ENCODE measurements around the gene GALNT2. TPM values are rescaled to one million over a fixed set of nuclear protein-coding genes. Genes with fewer than 3 reads are reported as not detected.
A peak's percentile ranks its signal among the peaks of the same experiment; 100 is the strongest.

GALNT2 gene
- total and polyA plus RNA-seq, 9 of the 15 experiments (the other 6 are each of a cell fraction or from before 2014, with no cell fraction given): 1.6 to 106 (median 51.9) TPM

DNA sequence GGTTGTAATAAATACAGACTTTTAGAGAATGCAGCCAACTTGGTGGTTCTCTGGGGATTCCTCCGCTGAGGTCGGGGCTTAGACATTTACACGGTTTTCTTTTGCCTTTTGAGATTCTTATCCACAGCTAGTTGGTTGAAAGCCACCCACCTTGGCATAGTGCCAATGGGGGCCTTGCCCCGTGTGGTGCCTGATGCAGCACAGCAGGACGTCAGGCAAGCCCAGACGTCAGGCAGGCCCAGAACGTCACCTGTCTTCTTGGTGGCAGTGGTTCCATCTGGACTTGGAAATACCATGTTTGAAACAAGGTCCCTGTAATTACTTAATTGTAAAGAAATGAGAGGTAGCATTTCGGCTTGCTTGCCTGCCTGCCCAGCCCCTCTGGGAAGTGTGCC, 78.5 kb downstream of the GALNT2 start (continued):
- TF ChIP-seq, protein P1, sequence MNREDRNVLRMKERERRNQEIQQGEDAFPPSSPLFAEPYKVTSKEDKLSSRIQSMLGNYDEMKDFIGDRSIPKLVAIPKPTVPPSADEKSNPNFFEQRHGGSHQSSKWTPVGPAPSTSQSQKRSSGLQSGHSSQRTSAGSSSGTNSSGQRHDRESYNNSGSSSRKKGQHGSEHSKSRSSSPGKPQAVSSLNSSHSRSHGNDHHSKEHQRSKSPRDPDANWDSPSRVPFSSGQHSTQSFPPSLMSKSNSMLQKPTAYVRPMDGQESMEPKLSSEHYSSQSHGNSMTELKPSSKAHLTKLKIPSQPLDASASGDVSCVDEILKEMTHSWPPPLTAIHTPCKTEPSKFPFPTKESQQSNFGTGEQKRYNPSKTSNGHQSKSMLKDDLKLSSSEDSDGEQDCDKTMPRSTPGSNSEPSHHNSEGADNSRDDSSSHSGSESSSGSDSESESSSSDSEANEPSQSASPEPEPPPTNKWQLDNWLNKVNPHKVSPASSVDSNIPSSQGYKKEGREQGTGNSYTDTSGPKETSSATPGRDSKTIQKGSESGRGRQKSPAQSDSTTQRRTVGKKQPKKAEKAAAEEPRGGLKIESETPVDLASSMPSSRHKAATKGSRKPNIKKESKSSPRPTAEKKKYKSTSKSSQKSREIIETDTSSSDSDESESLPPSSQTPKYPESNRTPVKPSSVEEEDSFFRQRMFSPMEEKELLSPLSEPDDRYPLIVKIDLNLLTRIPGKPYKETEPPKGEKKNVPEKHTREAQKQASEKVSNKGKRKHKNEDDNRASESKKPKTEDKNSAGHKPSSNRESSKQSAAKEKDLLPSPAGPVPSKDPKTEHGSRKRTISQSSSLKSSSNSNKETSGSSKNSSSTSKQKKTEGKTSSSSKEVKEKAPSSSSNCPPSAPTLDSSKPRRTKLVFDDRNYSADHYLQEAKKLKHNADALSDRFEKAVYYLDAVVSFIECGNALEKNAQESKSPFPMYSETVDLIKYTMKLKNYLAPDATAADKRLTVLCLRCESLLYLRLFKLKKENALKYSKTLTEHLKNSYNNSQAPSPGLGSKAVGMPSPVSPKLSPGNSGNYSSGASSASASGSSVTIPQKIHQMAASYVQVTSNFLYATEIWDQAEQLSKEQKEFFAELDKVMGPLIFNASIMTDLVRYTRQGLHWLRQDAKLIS (CRISPR knock-in tag; IDR thresholded peaks at IDR 0.05): 0 out of 2 replicates have a peak, but pooled peaks have one; percentile 76
- TF ChIP-seq NR4A1 (CRISPR knock-in tag; IDR thresholded peaks at IDR 0.05) (no peak), NR4A1 (tag; IDR thresholded peaks at IDR 0.05) (no peak), CEBPB (tag; IDR thresholded peaks at IDR 0.05) (no peak), DMBX1 (CRISPR knock-in tag; IDR thresholded peaks at IDR 0.05; ENCODE audit: borderline replicate concordance) (0 out of 2 replicates have a peak, but pooled peaks have one; percentile 67), TEAD2 (tag; IDR thresholded peaks at IDR 0.05) (no peak; the same call in 1 of the 2 replicates), POLR2AphosphoS5 (IDR thresholded peaks at IDR 0.05; ENCODE audit: control insufficient read depth, insufficient read depth, low read depth, low read length) (0 out of 2 replicates have a peak, but pooled peaks have one; percentile 28), ZNF165 (CRISPR knock-in tag; IDR thresholded peaks at IDR 0.05; ENCODE audit: borderline replicate concordance) (peak; percentile 64; the same call in 1 of the 2 replicates), RNF2 (IDR thresholded peaks at IDR 0.05) (no peak)
- TF ChIP-seq, protein P2, sequence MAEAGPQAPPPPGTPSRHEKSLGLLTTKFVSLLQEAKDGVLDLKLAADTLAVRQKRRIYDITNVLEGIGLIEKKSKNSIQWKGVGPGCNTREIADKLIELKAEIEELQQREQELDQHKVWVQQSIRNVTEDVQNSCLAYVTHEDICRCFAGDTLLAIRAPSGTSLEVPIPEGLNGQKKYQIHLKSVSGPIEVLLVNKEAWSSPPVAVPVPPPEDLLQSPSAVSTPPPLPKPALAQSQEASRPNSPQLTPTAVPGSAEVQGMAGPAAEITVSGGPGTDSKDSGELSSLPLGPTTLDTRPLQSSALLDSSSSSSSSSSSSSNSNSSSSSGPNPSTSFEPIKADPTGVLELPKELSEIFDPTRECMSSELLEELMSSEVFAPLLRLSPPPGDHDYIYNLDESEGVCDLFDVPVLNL (CRISPR knock-in tag; IDR thresholded peaks at IDR 0.05; ENCODE audit: low read depth): no peak
- TF ChIP-seq, protein P3, sequence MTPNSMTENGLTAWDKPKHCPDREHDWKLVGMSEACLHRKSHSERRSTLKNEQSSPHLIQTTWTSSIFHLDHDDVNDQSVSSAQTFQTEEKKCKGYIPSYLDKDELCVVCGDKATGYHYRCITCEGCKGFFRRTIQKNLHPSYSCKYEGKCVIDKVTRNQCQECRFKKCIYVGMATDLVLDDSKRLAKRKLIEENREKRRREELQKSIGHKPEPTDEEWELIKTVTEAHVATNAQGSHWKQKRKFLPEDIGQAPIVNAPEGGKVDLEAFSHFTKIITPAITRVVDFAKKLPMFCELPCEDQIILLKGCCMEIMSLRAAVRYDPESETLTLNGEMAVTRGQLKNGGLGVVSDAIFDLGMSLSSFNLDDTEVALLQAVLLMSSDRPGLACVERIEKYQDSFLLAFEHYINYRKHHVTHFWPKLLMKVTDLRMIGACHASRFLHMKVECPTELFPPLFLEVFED (CRISPR knock-in tag; conservative IDR thresholded peaks at IDR 0.05): no peak
- TF ChIP-seq, protein P4, sequence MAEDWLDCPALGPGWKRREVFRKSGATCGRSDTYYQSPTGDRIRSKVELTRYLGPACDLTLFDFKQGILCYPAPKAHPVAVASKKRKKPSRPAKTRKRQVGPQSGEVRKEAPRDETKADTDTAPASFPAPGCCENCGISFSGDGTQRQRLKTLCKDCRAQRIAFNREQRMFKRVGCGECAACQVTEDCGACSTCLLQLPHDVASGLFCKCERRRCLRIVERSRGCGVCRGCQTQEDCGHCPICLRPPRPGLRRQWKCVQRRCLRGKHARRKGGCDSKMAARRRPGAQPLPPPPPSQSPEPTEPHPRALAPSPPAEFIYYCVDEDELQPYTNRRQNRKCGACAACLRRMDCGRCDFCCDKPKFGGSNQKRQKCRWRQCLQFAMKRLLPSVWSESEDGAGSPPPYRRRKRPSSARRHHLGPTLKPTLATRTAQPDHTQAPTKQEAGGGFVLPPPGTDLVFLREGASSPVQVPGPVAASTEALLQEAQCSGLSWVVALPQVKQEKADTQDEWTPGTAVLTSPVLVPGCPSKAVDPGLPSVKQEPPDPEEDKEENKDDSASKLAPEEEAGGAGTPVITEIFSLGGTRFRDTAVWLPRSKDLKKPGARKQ (CRISPR knock-in tag; IDR thresholded peaks at IDR 0.05): no peak
- TF ChIP-seq, protein P5, sequence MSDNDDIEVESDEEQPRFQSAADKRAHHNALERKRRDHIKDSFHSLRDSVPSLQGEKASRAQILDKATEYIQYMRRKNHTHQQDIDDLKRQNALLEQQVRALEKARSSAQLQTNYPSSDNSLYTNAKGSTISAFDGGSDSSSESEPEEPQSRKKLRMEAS (CRISPR knock-in tag; IDR thresholded peaks at IDR 0.05): no peak
- TF ChIP-seq, protein P6, sequence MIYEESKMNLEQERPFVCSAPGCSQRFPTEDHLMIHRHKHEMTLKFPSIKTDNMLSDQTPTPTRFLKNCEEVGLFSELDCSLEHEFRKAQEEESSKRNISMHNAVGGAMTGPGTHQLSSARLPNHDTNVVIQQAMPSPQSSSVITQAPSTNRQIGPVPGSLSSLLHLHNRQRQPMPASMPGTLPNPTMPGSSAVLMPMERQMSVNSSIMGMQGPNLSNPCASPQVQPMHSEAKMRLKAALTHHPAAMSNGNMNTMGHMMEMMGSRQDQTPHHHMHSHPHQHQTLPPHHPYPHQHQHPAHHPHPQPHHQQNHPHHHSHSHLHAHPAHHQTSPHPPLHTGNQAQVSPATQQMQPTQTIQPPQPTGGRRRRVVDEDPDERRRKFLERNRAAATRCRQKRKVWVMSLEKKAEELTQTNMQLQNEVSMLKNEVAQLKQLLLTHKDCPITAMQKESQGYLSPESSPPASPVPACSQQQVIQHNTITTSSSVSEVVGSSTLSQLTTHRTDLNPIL (CRISPR knock-in tag; IDR thresholded peaks at IDR 0.05): no peak
- TF ChIP-seq, protein P7, sequence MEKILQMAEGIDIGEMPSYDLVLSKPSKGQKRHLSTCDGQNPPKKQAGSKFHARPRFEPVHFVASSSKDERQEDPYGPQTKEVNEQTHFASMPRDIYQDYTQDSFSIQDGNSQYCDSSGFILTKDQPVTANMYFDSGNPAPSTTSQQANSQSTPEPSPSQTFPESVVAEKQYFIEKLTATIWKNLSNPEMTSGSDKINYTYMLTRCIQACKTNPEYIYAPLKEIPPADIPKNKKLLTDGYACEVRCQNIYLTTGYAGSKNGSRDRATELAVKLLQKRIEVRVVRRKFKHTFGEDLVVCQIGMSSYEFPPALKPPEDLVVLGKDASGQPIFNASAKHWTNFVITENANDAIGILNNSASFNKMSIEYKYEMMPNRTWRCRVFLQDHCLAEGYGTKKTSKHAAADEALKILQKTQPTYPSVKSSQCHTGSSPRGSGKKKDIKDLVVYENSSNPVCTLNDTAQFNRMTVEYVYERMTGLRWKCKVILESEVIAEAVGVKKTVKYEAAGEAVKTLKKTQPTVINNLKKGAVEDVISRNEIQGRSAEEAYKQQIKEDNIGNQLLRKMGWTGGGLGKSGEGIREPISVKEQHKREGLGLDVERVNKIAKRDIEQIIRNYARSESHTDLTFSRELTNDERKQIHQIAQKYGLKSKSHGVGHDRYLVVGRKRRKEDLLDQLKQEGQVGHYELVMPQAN (IDR thresholded peaks at IDR 0.05; ENCODE audit: borderline replicate concordance): no peak

All from K562 (cell line).